Left lung (tissue), 10 donors: ENCODE measurements around the gene PEX26. TPM values are rescaled to one million over a fixed set of nuclear protein-coding genes. Genes with fewer than 3 reads are reported as not detected.

Source experiments
- ATAC-seq: fragments of 200-7000 bp; cut with Tn5 transposase; one replicate; pipeline ENCODE4 v1.9.1; 2020; ENCODE audit warnings: moderate library complexity
- DNase-seq, 4 donors: peaks; one replicate each; pipeline ENCODE4 v3.0.0-alpha.2; 2013 to 2020
- H3K27ac ChIP-seq, 2 donors: fragments of 200-600 bp; sonication (generic) in 1 of 2; one replicate each; pipeline versions ENCODE4 v1.5.0 to v1.8.0; 2020 to 2021
- H3K27me3 ChIP-seq, 2 donors: fragments of 200-600 bp; sonication (generic) in 1 of 2; one replicate each; pipeline versions ENCODE4 v1.5.0 to v1.8.0; 2020 to 2021
- H3K36me3 ChIP-seq, 2 donors: fragments of 200-600 bp; sonication (generic) in 1 of 2; one replicate each; pipeline versions ENCODE4 v1.5.0 to v1.8.0; 2020 to 2021
- H3K4me1 ChIP-seq, 2 donors: fragments of 200-600 bp; one replicate each; pipeline ENCODE4 v1.8.0; 2021
- H3K4me3 ChIP-seq, 2 donors: fragments of 200-600 bp; sonication (generic) in 1 of 2; one replicate each; pipeline versions ENCODE4 v1.5.0 to v1.8.0; 2020 to 2021; ENCODE audit warnings: mild to moderate bottlenecking in 1 of 2
- H3K9me3 ChIP-seq, 2 donors: fragments of 200-600 bp; sonication (generic) in 1 of 2; one replicate each; pipeline versions ENCODE4 v1.5.0 to v1.8.0; 2020 to 2021
- CTCF ChIP-seq, 2 donors: fragments of 200-600 bp; sonication (generic) in 1 of 2; IDR thresholded peaks; one replicate each; pipeline versions ENCODE4 v1.5.0 to v1.8.0; 2021; ENCODE audit warnings: antibody characterized with exemption in 2 of 2
- intact Hi-C, 2 donors: fragments of 100-400 bp; cut with DNase I; formaldehyde crosslinking; loops; one replicate each; pipeline versions ENCODE4 v1.11.2 to v1.14.2; 2022
- polyA plus RNA-seq, 6 donors: library from polyadenylated mRNA; unstranded; fragments of 120-200 nt; gene quantifications; one replicate each; pipeline ENCODE4 v1.2.1, GENCODE V29; 2013; ENCODE audit not compliant: insufficient read length in 6 of 6
- total RNA-seq, 2 donors: library from RNA; stranded (reverse); fragmentation: NEBNext Ultra II Directional; extraction: Animal tissue kit (Norgen Biotek cat#: 25700); gene quantifications; one replicate each; pipeline ENCODE4 v1.2.1, GENCODE V29; 2021
- donor health status: DM: no; HTN: yes; CAD: no.
- donor health status: DM: no; HTN: no; CAD: no.

PEX26 gene
- total and polyA plus RNA-seq, 8 donors: 21.8 to 39.4 (median 26.8) TPM

- Histone ChIP-seq H3K27me3 (no peaks in the 10 kb centered on the region), H3K4me3 (no peak overlapping the region), H3K27ac (no peak overlapping the region), H3K36me3 (peaks cover 4 to 99% of the 10 kb centered on the region in 2 donors), H3K9me3 (no peaks in the 10 kb centered on the region), H3K4me1 (no peaks in the 10 kb centered on the region)
- intact Hi-C loops: no loop called here
- no peak for DNase-seq
- ATAC-seq: peak; percentile 90
- no peak for TF ChIP-seq CTCF (IDR thresholded peaks at IDR 0.05)
Observed at GRCh38 chr22:18085188-18085587, 7.4 kb downstream of the PEX26 start.

- DNase-seq (no peak), ATAC-seq (no peak)
- H3K4me1 ChIP-seq: peaks cover 0 to 4% of the 10 kb centered on the region in 2 donors
- no peak overlapping the region for H3K27ac ChIP-seq
- no peaks in the 10 kb centered on the region for H3K9me3 ChIP-seq
- H3K36me3 ChIP-seq: peaks cover 4 to 87% of the 10 kb centered on the region in 2 donors
- intact Hi-C loops: no loop called here
- H3K27me3 ChIP-seq: no peaks in the 10 kb centered on the region
- TF ChIP-seq CTCF (IDR thresholded peaks at IDR 0.05): no peak
- no peak overlapping the region for H3K4me3 ChIP-seq
Observed at GRCh38 chr22:18087350-18087855, 9.6 kb downstream of the PEX26 start.

DNA sequence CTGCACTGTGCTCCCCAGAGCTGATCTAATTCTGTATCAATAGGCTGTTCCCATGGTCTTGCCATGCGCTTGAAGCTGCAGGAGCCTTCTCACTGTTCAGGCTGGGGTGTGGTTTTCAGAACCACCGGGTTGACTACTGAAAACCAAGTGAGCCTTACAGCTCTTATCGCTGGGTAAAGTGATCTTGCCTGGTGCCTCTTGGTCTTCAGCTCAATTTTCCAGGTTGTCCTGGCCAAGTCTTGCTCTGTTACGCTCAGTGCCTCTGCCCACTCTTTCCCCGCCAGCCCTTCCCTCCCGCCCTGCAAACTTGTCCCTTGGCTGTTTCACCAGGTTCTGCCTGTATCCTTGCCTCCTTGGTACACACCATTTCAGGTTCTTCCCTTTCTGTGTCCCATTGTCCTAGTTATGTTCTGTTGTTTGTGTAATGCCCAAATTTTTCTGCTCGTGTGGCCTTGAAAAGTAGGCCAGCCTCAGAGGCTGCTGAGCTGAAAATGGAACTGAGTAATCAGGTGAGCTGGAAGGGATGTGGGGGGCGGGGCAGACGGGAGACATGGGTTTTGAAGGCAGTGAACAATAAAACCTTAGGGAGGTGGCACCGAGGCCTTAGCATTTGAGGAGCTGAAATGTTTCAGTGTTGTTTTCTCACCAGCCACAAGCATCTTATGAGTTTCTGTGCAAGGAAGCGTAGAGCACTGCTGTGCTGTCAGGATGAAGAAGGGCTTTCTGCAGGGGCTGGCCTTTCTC lies 11.2 kb downstream of the PEX26 start:
- H3K27me3 ChIP-seq: no peaks in the 10 kb centered on the region
- no peaks in the 10 kb centered on the region for H3K9me3 ChIP-seq
- H3K4me1 ChIP-seq: peaks cover 0 to 4% of the 10 kb centered on the region in 2 donors
- H3K27ac ChIP-seq: no peak overlapping the region
- intact Hi-C loops: no loop called here
- ATAC-seq: no peak
- no peak for DNase-seq
- no peak for TF ChIP-seq CTCF (IDR thresholded peaks at IDR 0.05)
- H3K4me3 ChIP-seq: no peak overlapping the region
- H3K36me3 ChIP-seq: peaks cover 4 to 76% of the 10 kb centered on the region in 2 donors

GRCh38 chr22:18090286-18090685 lies 12.5 kb downstream of the PEX26 start:
- Histone ChIP-seq H3K27ac (no peak overlapping the region), H3K4me3 (no peak overlapping the region), H3K27me3 (no peaks in the 10 kb centered on the region), H3K36me3 (peaks cover 4 to 64% of the 10 kb centered on the region in 2 donors), H3K4me1 (peaks cover 0 to 4% of the 10 kb centered on the region in 2 donors), H3K9me3 (no peaks in the 10 kb centered on the region)
- DNase-seq (no peak), ATAC-seq (no peak)
- intact Hi-C loops: no loop called here
- no peak for TF ChIP-seq CTCF (IDR thresholded peaks at IDR 0.05)

GRCh38 chr22:18091478-18091877 lies 13.7 kb downstream of the PEX26 start:
- DNase-seq (no peak), ATAC-seq (peak; percentile 16)
- no peak overlapping the region for H3K4me3 ChIP-seq
- H3K27me3 ChIP-seq: no peaks in the 10 kb centered on the region
- H3K36me3 ChIP-seq: peaks cover 4 to 52% of the 10 kb centered on the region in 2 donors
- H3K4me1 ChIP-seq: peaks cover 0 to 4% of the 10 kb centered on the region in 2 donors
- peak overlapping the region; percentile 81 to 88 for H3K27ac ChIP-seq
- no peaks in the 10 kb centered on the region for H3K9me3 ChIP-seq
- intact Hi-C loops: no loop called here
- TF ChIP-seq CTCF (IDR thresholded peaks at IDR 0.05): no peak
